ENCODE results near the gene SLC6A12.
"Not testable (repeated sequence)": the region's sequence is repeated elsewhere in the genome, so short reads cannot be mapped to it uniquely, and the experiment has no call there.

Gene SLC6A12

DNA sequence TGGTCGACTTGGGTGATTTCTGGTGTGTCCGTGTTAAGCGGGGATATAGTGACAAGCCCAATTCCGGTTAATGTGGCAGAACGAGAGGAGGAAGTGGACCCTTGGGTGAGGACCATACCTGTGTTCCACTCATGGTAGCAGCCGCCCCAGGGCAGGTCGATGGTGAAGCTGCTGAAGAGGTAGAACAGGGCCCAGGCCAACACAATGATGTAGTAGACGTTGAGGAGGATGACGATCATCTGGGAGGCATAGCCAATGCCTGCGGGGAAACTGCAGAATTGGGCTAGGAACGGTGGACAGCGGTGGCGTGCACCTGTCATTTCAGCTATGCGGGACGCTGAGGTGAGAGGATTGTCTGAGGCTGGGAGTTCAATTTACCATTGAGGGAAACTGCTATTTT is 28.5 kb upstream of the SLC6A12 start:
- DNase-seq (ENCODE audit: low read depth), result no peak
- no peak overlapping the region for H3K4me3 ChIP-seq (ENCODE audit: low read length)
- no peak for TF ChIP-seq CTCF (conservative IDR thresholded peaks at IDR 0.05; ENCODE audit: low read depth, low read length)

DNA sequence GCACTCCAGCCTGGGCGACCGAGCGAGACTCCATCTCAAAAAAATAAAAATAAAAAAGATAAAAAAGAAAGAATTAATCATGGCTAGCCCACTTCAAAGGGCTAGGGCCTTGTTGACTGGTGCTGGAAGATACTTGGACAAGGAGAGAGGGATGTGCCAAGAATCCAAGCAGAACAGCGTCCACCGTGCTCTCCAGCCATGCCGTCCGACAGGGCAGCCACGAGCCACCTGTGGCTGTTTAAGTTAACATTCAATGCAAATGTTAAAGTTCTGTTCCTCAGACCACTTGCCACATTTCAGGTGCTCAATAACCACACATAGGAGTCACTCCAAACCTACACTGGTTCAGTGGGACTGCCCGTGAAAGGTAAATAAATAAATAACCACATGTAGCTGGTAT is 27.3 kb upstream of the SLC6A12 start:
- no peak for TF ChIP-seq CTCF (conservative IDR thresholded peaks at IDR 0.05; ENCODE audit: low read depth, low read length)
- no peak for DNase-seq (ENCODE audit: low read depth)
- no peak overlapping the region for H3K4me3 ChIP-seq (ENCODE audit: low read length)

DNA sequence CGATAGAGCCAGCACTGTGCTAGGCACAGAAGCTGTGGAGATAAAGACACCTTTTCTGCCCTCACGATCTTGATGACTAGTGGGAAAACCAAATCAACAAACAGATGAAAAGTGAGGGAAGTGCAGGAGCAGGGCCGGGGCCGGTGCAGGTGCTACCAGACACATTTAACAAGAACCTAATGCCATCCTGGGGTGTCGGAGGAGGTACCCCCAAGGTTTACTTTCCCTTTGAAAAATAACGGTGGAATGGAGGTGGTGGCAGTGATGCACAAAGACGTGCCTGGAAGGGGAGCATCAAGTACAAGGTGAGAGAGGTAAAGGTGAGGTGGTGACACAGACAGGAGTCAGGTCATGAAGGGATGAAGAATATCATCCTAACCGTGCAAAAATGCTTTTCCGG is 26.6 kb upstream of the SLC6A12 start:
- no peak for DNase-seq (ENCODE audit: low read depth)
- no peak for TF ChIP-seq CTCF (conservative IDR thresholded peaks at IDR 0.05; ENCODE audit: low read depth, low read length)
- no peak overlapping the region for H3K4me3 ChIP-seq (ENCODE audit: low read length)

DNA sequence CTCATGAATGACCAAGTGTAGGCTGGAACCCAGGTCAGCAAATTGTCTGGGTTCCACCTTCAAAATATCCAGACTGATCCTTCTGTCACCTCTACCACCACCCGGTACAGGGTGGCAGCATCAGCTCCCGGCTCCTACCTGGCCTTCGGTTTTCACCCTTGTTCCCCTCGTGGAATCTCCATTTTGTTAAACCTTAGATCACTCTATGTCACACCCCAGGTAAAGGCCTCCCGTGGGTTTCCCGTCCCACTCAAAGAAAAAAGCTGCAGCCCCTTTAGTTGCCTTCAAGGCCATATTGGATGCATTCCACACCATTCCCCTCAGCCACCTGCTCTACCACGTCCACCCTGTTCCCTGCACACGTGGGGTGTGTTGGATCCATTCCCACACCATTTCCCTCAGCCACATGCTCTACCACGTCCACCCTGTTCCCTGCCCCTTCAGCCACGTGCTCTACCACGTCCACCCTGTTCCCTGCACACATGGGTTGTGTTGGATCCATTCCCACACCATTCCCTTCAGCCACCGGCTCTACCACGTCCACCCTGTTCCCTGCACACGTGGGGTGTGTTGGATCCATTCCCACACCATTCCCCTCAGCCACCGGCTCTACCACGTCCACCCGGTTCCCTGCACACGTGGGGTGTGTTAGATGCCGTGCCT is 24.9 kb upstream of the SLC6A12 start:
- no peak overlapping the region for H3K4me3 ChIP-seq (ENCODE audit: low read length)
- TF ChIP-seq CTCF (conservative IDR thresholded peaks at IDR 0.05; ENCODE audit: low read depth, low read length), result no peak
- no peak for DNase-seq (ENCODE audit: low read depth)

- H3K4me3 ChIP-seq (ENCODE audit: low read length), result no peak overlapping the region
- no peak for TF ChIP-seq CTCF (conservative IDR thresholded peaks at IDR 0.05; ENCODE audit: low read depth, low read length)
- no peak for DNase-seq (ENCODE audit: low read depth)
Measured at GRCh38 chr12:238116-238515, 24.2 kb upstream of the SLC6A12 start.

DNA sequence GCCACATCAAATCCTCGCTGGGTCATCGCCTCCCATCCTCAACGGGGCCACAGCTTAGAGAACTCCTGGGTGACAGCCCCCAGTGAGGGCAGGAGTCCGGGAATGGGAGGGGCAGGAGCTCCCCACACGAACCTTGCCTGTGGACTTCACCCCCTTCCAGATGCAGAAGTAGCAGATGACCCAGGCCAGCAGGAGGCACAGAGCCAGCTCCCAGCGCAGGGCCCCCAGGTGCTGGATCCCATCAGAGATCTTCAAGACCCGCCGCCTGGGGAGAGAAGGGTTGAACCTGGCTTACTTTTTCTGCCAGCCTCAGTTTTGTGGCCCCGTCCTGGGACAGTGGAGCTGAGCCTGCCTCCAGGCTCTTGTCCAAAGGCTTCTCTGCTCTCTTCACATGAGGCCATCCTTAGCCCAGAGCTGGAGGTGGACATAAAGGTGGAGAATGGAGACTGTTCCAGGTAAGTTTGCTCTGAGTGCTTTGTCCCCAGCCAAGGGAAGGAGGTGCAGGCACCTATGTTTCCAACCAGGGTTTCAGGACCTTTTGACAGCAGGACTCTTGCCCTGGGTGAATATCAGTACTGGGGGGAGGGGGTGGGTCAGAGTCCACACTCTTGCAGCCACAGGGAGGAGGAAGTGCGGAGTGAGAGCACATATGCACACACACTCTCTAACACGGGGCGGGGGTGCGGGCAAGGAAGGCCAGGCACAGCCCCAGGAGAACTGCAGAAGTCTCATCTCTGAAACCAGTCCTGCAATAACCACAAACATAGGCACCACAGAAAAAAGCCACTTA is 23.3 kb upstream of the SLC6A12 start:
- DNase-seq (ENCODE audit: low read depth), result no peak
- no peak for TF ChIP-seq CTCF (conservative IDR thresholded peaks at IDR 0.05; ENCODE audit: low read depth, low read length)
- no peak overlapping the region for H3K4me3 ChIP-seq (ENCODE audit: low read length)

DNA sequence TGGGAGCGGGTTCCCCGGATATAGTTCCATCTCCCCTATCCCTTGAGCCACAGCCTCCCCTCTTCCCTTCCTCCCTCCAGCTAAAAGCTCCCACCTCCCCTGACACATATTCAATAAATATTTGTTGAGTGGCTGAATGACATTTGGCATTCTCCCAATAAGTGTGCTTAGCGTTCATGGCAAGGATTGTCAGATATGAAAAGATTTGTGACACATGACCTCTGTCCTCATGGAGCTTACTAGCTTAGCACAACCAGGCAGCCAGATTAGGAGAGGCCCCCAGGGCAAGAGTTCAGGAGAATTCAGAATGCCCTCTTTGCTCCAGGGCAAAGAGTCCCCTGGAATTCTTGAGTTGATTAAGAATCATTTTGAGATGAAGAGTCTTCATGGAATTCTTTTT is 22.5 kb upstream of the SLC6A12 start:
- H3K4me3 ChIP-seq (ENCODE audit: low read length), result no peak overlapping the region
- no peak for TF ChIP-seq CTCF (conservative IDR thresholded peaks at IDR 0.05; ENCODE audit: low read depth, low read length)
- DNase-seq (ENCODE audit: low read depth), result no peak

DNA sequence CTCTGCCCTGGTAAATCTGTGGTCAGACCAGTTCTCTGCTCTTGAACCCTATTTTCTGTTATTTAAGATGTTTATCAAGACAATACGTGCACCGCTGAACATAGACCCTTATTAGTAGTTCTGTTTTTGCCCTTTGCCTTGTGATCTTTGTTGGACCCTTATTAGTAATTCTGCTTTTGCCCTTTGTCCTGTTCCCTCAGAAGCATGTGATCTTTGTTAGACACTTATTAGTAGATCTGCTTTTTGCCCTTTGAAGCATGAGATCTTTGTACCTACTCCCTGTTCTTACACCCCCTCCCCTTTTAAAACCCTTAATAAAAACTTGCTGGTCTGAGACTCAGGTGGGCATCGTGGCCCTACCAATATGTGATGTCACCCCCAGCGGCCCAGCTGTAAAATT is 22.0 kb upstream of the SLC6A12 start:
- not testable (repeated sequence) for DNase-seq (ENCODE audit: low read depth); H3K4me3 ChIP-seq (ENCODE audit: low read length)

Data from retinal pigment epithelial cell (primary cell).